Measurements from ENCODE around the gene SMIM20. TPM values are rescaled to one million over a fixed set of nuclear protein-coding genes. Genes with fewer than 3 reads are reported as not detected.

SMIM20 gene
- polyA plus RNA-seq, 1 donor from 2014 or later = 19.1 TPM

GRCh38 chr4:25927361-25928195 lies 13.6 kb downstream of the SMIM20 start:
- Histone ChIP-seq H3K27me3 (ENCODE audit: insufficient read depth, low read depth, low read length) (no peaks in the 10 kb centered on the region), H3K9me3 (ENCODE audit: low read length) (no peaks in the 10 kb centered on the region), H4K20me1 (ENCODE audit: insufficient read depth) (no peaks in the 10 kb centered on the region), H3K36me3 (ENCODE audit: insufficient read depth, low read length) (no peaks in the 10 kb centered on the region), H3K4me3 (ENCODE audit: low read length) (no peak overlapping the region), H3K9me2 (ENCODE audit: insufficient read depth, low read length) (no peaks in the 10 kb centered on the region), H3K4me2 (ENCODE audit: low read length) (no peak overlapping the region), H3K79me2 (replicated peaks; ENCODE audit: insufficient read depth, low read length) (no peaks in the 10 kb centered on the region), H3F3A (ENCODE audit: insufficient read depth, low read length, poor library complexity, severe bottlenecking) (no peaks in the 10 kb centered on the region), H3K9ac (ENCODE audit: low read length) (no peak overlapping the region), H2AFZ (ENCODE audit: low read depth, low read length) (no peak overlapping the region), H3K27ac (ENCODE audit: low read length) (no peak overlapping the region)
- TF ChIP-seq, protein P1, sequence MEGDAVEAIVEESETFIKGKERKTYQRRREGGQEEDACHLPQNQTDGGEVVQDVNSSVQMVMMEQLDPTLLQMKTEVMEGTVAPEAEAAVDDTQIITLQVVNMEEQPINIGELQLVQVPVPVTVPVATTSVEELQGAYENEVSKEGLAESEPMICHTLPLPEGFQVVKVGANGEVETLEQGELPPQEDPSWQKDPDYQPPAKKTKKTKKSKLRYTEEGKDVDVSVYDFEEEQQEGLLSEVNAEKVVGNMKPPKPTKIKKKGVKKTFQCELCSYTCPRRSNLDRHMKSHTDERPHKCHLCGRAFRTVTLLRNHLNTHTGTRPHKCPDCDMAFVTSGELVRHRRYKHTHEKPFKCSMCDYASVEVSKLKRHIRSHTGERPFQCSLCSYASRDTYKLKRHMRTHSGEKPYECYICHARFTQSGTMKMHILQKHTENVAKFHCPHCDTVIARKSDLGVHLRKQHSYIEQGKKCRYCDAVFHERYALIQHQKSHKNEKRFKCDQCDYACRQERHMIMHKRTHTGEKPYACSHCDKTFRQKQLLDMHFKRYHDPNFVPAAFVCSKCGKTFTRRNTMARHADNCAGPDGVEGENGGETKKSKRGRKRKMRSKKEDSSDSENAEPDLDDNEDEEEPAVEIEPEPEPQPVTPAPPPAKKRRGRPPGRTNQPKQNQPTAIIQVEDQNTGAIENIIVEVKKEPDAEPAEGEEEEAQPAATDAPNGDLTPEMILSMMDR (IDR thresholded peaks at IDR 0.05; ENCODE audit: poor library complexity, severe bottlenecking) = no peak
- TF ChIP-seq RAD21 (conservative IDR thresholded peaks at IDR 0.05) (no peak), SMC3 (conservative IDR thresholded peaks at IDR 0.05; ENCODE audit: poor library complexity) (no peak), POLR2AphosphoS5 (IDR thresholded peaks at IDR 0.05) (no peak), EZH2 (IDR thresholded peaks at IDR 0.05; ENCODE audit: borderline replicate concordance, insufficient read depth, low read length, poor library complexity, severe bottlenecking) (no peak), TAF1 (IDR thresholded peaks at IDR 0.05; ENCODE audit: low read depth) (no peak), MXI1 (conservative IDR thresholded peaks at IDR 0.05; ENCODE audit: poor library complexity, severe bottlenecking) (no peak), EP300 (conservative IDR thresholded peaks at IDR 0.05; ENCODE audit: poor library complexity, severe bottlenecking) (no peak)
- TF ChIP-seq, protein P2, sequence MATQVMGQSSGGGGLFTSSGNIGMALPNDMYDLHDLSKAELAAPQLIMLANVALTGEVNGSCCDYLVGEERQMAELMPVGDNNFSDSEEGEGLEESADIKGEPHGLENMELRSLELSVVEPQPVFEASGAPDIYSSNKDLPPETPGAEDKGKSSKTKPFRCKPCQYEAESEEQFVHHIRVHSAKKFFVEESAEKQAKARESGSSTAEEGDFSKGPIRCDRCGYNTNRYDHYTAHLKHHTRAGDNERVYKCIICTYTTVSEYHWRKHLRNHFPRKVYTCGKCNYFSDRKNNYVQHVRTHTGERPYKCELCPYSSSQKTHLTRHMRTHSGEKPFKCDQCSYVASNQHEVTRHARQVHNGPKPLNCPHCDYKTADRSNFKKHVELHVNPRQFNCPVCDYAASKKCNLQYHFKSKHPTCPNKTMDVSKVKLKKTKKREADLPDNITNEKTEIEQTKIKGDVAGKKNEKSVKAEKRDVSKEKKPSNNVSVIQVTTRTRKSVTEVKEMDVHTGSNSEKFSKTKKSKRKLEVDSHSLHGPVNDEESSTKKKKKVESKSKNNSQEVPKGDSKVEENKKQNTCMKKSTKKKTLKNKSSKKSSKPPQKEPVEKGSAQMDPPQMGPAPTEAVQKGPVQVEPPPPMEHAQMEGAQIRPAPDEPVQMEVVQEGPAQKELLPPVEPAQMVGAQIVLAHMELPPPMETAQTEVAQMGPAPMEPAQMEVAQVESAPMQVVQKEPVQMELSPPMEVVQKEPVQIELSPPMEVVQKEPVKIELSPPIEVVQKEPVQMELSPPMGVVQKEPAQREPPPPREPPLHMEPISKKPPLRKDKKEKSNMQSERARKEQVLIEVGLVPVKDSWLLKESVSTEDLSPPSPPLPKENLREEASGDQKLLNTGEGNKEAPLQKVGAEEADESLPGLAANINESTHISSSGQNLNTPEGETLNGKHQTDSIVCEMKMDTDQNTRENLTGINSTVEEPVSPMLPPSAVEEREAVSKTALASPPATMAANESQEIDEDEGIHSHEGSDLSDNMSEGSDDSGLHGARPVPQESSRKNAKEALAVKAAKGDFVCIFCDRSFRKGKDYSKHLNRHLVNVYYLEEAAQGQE (IDR thresholded peaks at IDR 0.05; ENCODE audit: borderline replicate concordance) = no peak

DNA sequence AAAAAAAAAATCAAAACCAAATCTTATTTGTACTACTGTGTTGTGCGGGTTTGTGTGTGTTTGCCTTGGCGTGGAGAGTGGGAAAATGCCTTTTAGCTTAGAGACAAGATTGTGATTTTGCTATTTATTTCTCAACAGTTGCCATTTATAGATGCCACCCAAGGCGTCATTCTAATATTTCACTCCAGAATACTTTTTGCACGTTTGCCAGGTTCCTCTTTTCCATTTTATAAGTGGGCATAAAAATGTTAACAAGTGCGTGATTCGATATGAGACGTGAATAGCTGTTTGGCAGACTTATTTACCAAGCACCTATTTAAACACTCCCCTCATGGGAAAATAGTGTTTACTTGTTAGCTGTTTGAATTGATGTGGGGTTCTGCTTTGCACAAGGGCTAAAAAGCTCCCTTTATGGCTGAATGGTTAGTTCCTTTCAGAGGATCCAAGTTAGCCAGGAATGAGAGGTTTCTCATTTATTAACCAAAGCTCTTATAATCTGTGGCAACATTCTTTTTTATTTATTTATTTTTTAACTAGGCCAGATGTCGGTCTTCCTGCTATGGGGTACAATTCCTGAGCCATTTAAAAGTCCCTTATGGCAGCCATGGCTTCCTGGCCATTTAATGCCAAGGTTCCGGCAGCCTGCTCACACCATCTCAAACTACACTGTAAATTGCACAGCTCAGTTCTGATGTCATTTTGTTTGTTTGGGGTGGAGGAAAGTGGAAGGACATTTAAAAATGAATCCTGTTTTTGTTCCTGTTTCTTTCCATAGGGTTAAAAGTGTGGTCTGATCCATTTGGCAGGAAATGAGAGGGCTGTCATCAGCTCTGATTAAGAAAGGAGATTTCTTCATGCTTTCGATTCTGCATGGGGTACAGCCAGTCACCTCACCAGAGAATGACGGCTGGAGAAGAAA lies 14.6 kb downstream of the SMIM20 start:
- Histone ChIP-seq H3K4me3 (ENCODE audit: low read length) (no peak overlapping the region), H3F3A (ENCODE audit: insufficient read depth, low read length, poor library complexity, severe bottlenecking) (no peaks in the 10 kb centered on the region), H3K27me3 (ENCODE audit: insufficient read depth, low read depth, low read length) (no peaks in the 10 kb centered on the region), H3K9me3 (ENCODE audit: low read length) (no peaks in the 10 kb centered on the region), H3K9me2 (ENCODE audit: insufficient read depth, low read length) (no peaks in the 10 kb centered on the region), H3K9ac (ENCODE audit: low read length) (no peak overlapping the region), H3K27ac (ENCODE audit: low read length) (no peak overlapping the region), H3K4me2 (ENCODE audit: low read length) (no peak overlapping the region), H3K36me3 (ENCODE audit: insufficient read depth, low read length) (no peaks in the 10 kb centered on the region), H2AFZ (ENCODE audit: low read depth, low read length) (no peak overlapping the region), H4K20me1 (ENCODE audit: insufficient read depth) (no peaks in the 10 kb centered on the region), H3K79me2 (replicated peaks; ENCODE audit: insufficient read depth, low read length) (no peaks in the 10 kb centered on the region)
- TF ChIP-seq MXI1 (conservative IDR thresholded peaks at IDR 0.05; ENCODE audit: poor library complexity, severe bottlenecking) (no peak), TAF1 (IDR thresholded peaks at IDR 0.05; ENCODE audit: low read depth) (no peak), POLR2AphosphoS5 (IDR thresholded peaks at IDR 0.05) (no peak), RAD21 (conservative IDR thresholded peaks at IDR 0.05) (no peak), SMC3 (conservative IDR thresholded peaks at IDR 0.05; ENCODE audit: poor library complexity) (no peak), EZH2 (IDR thresholded peaks at IDR 0.05; ENCODE audit: borderline replicate concordance, insufficient read depth, low read length, poor library complexity, severe bottlenecking) (no peak), EP300 (conservative IDR thresholded peaks at IDR 0.05; ENCODE audit: poor library complexity, severe bottlenecking) (no peak)
- TF ChIP-seq, protein P1 (IDR thresholded peaks at IDR 0.05; ENCODE audit: poor library complexity, severe bottlenecking) = no peak
- TF ChIP-seq, protein P2 (IDR thresholded peaks at IDR 0.05; ENCODE audit: borderline replicate concordance) = no peak
